DND-41 (cell line): Measurements from ENCODE around the gene NNMT.

Experiments
- ATAC-seq: fragments of 200-7000 bp; cut with Tn5 transposase; 3 replicates; pipeline ENCODE4 v1.9.1; 2021; ENCODE audit warnings: low read depth; ENCODE audit not compliant: insufficient read depth
- DNase-seq: peaks from one replicate; pipeline ENCODE4 v3.0.0-alpha.2; 2020
- H2AFZ ChIP-seq: 2 replicates; pipeline ENCODE4 v1.6.0; 2012; ENCODE audit warnings: low read depth, low read length
- H3K27ac ChIP-seq: 2 replicates; pipeline ENCODE4 v1.5.1; 2012; ENCODE audit warnings: low read length, inconsistent platforms
- H3K27me3 ChIP-seq: fragments of 200-600 bp; sonication (generic); 2 replicates; pipeline ENCODE4 v1.6.0; 2012; ENCODE audit warnings: low read length, mild to moderate bottlenecking, inconsistent platforms; ENCODE audit not compliant: insufficient read depth, poor library complexity
- H3K36me3 ChIP-seq: 2 replicates; pipeline ENCODE4 v1.5.1; 2012; ENCODE audit warnings: low read length, inconsistent platforms; ENCODE audit not compliant: insufficient read depth
- H3K4me1 ChIP-seq: 2 replicates; pipeline ENCODE4 v1.5.1; 2012; ENCODE audit warnings: mild to moderate bottlenecking, low read length; ENCODE audit not compliant: insufficient read depth
- H3K4me2 ChIP-seq: 2 replicates; pipeline ENCODE4 v1.6.0; 2012; ENCODE audit warnings: mild to moderate bottlenecking, moderate library complexity, low read length, inconsistent platforms; ENCODE audit not compliant: insufficient read depth
- H3K4me3 ChIP-seq, 2 experiments: fragments of 200-600 bp in 1 of 2; shearing (Covaris generic) in 1 of 2; 2 replicates each; pipeline ENCODE4 v1.5.1; 2012 to 2016; ENCODE audit warnings: inconsistent platforms in 2 of 2, low read length in 2 of 2, mild to moderate bottlenecking in 2 of 2, low read depth in 1 of 2, moderate library complexity in 1 of 2
- H3K79me2 ChIP-seq: 2 replicates; pipeline ENCODE4 v1.6.0; 2012; ENCODE audit warnings: low read length, inconsistent platforms; ENCODE audit not compliant: insufficient read depth
- H3K9ac ChIP-seq: 2 replicates; pipeline ENCODE4 v1.6.0; 2012; ENCODE audit warnings: low read depth, mild to moderate bottlenecking, inconsistent platforms, low read length, moderate library complexity
- H3K9me3 ChIP-seq: 2 replicates; pipeline ENCODE4 v1.5.1; 2012; ENCODE audit warnings: low read length, moderate library complexity, mild to moderate bottlenecking, inconsistent platforms; ENCODE audit not compliant: insufficient read depth, severe bottlenecking
- H4K20me1 ChIP-seq: 2 replicates; pipeline ENCODE4 v1.6.0; 2012; ENCODE audit warnings: low read length; ENCODE audit not compliant: insufficient read depth
- EZH2 ChIP-seq: IDR thresholded peaks from 3 replicates; pipeline ENCODE4 v1.6.1; 2012; ENCODE audit warnings: borderline replicate concordance, low read depth, mild to moderate bottlenecking, moderate library complexity, low read length, inconsistent platforms; ENCODE audit not compliant: severe bottlenecking
- TF ChIP-seq, protein P1 (sequence below): IDR thresholded peaks from 2 replicates; pipeline ENCODE4 v1.5.1; 2012; ENCODE audit warnings: borderline replicate concordance, low read length, moderate library complexity, mild to moderate bottlenecking; ENCODE audit not compliant: poor library complexity, severe bottlenecking; ENCODE audit errors: extremely low read depth

The NNMT gene

GRCh38 chr11:114346709-114347141 is 50.5 kb downstream of the NNMT start:
- no peak for TF ChIP-seq EZH2
- TF ChIP-seq, protein P1, sequence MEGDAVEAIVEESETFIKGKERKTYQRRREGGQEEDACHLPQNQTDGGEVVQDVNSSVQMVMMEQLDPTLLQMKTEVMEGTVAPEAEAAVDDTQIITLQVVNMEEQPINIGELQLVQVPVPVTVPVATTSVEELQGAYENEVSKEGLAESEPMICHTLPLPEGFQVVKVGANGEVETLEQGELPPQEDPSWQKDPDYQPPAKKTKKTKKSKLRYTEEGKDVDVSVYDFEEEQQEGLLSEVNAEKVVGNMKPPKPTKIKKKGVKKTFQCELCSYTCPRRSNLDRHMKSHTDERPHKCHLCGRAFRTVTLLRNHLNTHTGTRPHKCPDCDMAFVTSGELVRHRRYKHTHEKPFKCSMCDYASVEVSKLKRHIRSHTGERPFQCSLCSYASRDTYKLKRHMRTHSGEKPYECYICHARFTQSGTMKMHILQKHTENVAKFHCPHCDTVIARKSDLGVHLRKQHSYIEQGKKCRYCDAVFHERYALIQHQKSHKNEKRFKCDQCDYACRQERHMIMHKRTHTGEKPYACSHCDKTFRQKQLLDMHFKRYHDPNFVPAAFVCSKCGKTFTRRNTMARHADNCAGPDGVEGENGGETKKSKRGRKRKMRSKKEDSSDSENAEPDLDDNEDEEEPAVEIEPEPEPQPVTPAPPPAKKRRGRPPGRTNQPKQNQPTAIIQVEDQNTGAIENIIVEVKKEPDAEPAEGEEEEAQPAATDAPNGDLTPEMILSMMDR, result no peak
- Histone ChIP-seq H3K27me3 (no peaks in the 10 kb centered on the region), H3K9ac (no peak overlapping the region), H4K20me1 (no peaks in the 10 kb centered on the region), H3K4me3 (no peak overlapping the region), H3K9me3 (peaks cover 5% of the 10 kb centered on the region), H3K4me1 (0 out of 2 replicates have a peak, but pooled peaks cover 3% of the 10 kb centered on the region), H2AFZ (no peak overlapping the region), H3K36me3 (no peaks in the 10 kb centered on the region), H3K79me2 (no peaks in the 10 kb centered on the region), H3K4me2 (0 out of 2 replicates have a peak overlapping the region, but pooled peaks have one; percentile 6), H3K27ac (no peak overlapping the region)
- ATAC-seq (peak; percentile 70), DNase-seq (peak; percentile 10)

DNA sequence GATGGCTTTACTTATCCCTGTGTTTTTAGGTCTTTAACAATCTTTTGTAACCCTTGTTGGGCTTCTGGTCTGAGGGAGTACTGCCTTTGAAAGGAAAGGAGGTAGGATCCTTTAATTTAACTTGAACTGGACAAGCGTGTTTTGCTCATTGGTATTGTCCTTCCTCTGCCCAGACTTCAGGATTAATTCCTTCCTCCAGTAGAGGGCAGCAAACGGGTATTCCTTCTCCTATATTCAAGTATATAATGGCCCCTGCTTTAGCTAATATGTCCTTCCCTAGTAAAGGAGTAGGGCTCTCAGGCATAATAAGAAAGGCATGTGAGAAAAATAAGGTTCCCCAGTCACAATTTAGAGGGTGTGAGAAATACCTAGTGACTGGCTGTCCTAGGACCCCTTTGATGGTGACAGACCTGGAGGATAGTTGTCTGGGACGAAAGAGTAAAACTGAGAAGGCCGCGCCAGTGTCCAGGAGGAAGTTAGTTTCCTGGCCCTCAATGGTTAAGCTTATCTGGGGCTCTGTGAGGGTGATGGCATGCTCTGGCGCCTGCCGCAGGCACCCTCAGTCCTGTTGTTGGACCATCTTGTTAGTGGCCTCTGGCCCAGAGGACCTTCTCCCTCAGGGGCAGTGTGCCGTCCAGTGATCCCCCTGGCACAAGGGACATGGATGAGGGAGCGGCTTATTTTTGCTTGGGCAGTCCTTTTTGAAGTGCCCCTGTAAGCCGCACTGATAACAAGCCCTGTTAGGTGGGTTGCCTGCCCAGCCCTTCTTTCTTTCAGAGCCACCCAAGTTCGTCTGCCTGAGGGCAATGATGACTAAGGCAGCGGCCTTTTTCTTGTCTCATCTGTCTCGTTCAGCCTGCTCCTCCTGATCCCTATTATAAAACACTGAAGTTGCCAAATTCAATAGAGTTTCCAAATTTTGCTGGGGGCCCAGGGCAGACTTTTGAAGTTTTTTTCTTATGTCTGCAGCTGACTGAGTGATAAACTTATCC is 52.3 kb downstream of the NNMT start:
- TF ChIP-seq, protein P1, result peak; percentile 51
- no peak for TF ChIP-seq EZH2
- peaks cover 5% of the 10 kb centered on the region for H3K9me3 ChIP-seq
- no peak for ATAC-seq
- 0 out of 2 replicates have a peak, but pooled peaks cover 3% of the 10 kb centered on the region for H3K4me1 ChIP-seq
- no peaks in the 10 kb centered on the region for H4K20me1 ChIP-seq
- H3K4me2 ChIP-seq, result no peak overlapping the region
- H3K4me3 ChIP-seq, result no peak overlapping the region
- no peaks in the 10 kb centered on the region for H3K36me3 ChIP-seq
- no peak overlapping the region for H3K27ac ChIP-seq
- H3K79me2 ChIP-seq, result no peaks in the 10 kb centered on the region
- H2AFZ ChIP-seq, result no peak overlapping the region
- DNase-seq, result peak; percentile 7
- no peak overlapping the region for H3K9ac ChIP-seq
- no peaks in the 10 kb centered on the region for H3K27me3 ChIP-seq

- H3K27me3 ChIP-seq, result no peaks in the 10 kb centered on the region
- H3K9ac ChIP-seq, result no peak overlapping the region
- TF ChIP-seq, protein P1, result no peak
- no peak for TF ChIP-seq EZH2
- no peaks in the 10 kb centered on the region for H4K20me1 ChIP-seq
- DNase-seq (no peak), ATAC-seq (no peak)
- H3K9me3 ChIP-seq, result peaks cover 5% of the 10 kb centered on the region
- H3K4me1 ChIP-seq, result 0 out of 2 replicates have a peak, but pooled peaks cover 3% of the 10 kb centered on the region
- H2AFZ ChIP-seq, result no peak overlapping the region
- H3K27ac ChIP-seq, result no peak overlapping the region
- no peaks in the 10 kb centered on the region for H3K79me2 ChIP-seq
- H3K36me3 ChIP-seq, result no peaks in the 10 kb centered on the region
- no peak overlapping the region for H3K4me3 ChIP-seq
- H3K4me2 ChIP-seq, result no peak overlapping the region
These were observed 53.8 kb downstream of the NNMT start for GRCh38 chr11:114350022-114350421.
